OCI-LY7 (cell line): ENCODE data around the gene NEDD9. TPM values are rescaled to one million over a fixed set of nuclear protein-coding genes. Genes with fewer than 3 reads are reported as not detected.

ENCODE experiments used
- BruUV-seq: library from RNA; stranded (reverse); fragments of 400-500 nt; replicated peaks from 2 replicates; lab custom pipeline; 2021; lab: Mats Ljungman, UMichigan
- CTCF ChIA-PET: fragments of 300-600 bp; sonication (Branson Sonifier 250); formaldehyde crosslinking; loops from one replicate; lab custom pipeline; 2022; ENCODE audit warnings: antibody characterized with exemption; ENCODE audit not compliant: unreplicated experiment; lab: Charles Lee
- POLR2A ChIA-PET: fragments of 300-600 bp; sonication (Branson Sonifier 250); formaldehyde crosslinking; loops from one replicate; lab custom pipeline; 2022; ENCODE audit warnings: antibody characterized with exemption; lab: Charles Lee
- DNase-seq: peaks from one replicate; pipeline ENCODE4 v3.0.0-alpha.2; 2015; ENCODE audit warnings: low spot score
- H2AFZ ChIP-seq: fragments of 200-600 bp; sonication (generic), shearing (Covaris generic); 2 replicates; pipeline ENCODE4 v1.6.1; 2014; ENCODE audit warnings: mild to moderate bottlenecking, antibody characterized with exemption, low read length, moderate library complexity
- H3K27ac ChIP-seq: fragments of 200-600 bp; sonication (generic); 2 replicates; pipeline ENCODE4 v1.5.1; 2014; ENCODE audit warnings: mixed run types, low read depth, mild to moderate bottlenecking, moderate library complexity, low read length, inconsistent platforms; ENCODE audit not compliant: poor library complexity, severe bottlenecking
- H3K36me3 ChIP-seq: fragments of 200-600 bp; sonication (generic); 2 replicates; pipeline ENCODE4 v1.6.1; 2014; ENCODE audit warnings: mild to moderate bottlenecking, antibody characterized with exemption, low read length, moderate library complexity, mixed read lengths; ENCODE audit not compliant: insufficient read depth
- H3K4me1 ChIP-seq: fragments of 200-600 bp; sonication (generic); 2 replicates; pipeline ENCODE4 v1.5.1; 2014; ENCODE audit warnings: mild to moderate bottlenecking, low read length; ENCODE audit not compliant: insufficient read depth, poor library complexity, severe bottlenecking
- H3K4me2 ChIP-seq: fragments of 200-600 bp; sonication (generic); 2 replicates; pipeline ENCODE4 v1.6.1; 2014; ENCODE audit warnings: mild to moderate bottlenecking, low read length
- H3K4me3 ChIP-seq: fragments of 200-600 bp; sonication (generic); 2 replicates; pipeline ENCODE4 v1.5.1; 2014; ENCODE audit warnings: mild to moderate bottlenecking, low read depth, low read length; ENCODE audit not compliant: poor library complexity, severe bottlenecking
- H3K79me2 ChIP-seq: fragments of 200-600 bp; sonication (generic); 2 replicates; pipeline ENCODE4 v1.6.1; 2016; ENCODE audit warnings: low read depth, mild to moderate bottlenecking, low read length, moderate library complexity, mixed read lengths; ENCODE audit not compliant: insufficient read depth
- H3K9me2 ChIP-seq: fragments of 200-600 bp; sonication (generic); 2 replicates; pipeline ENCODE4 v1.6.1; 2016; ENCODE audit warnings: mild to moderate bottlenecking, low read length, mixed read lengths; ENCODE audit not compliant: insufficient read depth
- H3K9me3 ChIP-seq: fragments of 200-600 bp; sonication (generic); 2 replicates; pipeline ENCODE4 v1.6.1; 2014; ENCODE audit warnings: mild to moderate bottlenecking, mixed run types, low read length, mixed read lengths
- H4K20me1 ChIP-seq: fragments of 200-600 bp; sonication (generic); 2 replicates; pipeline ENCODE4 v1.6.1; 2014; ENCODE audit warnings: mild to moderate bottlenecking, antibody characterized with exemption, low read length, moderate library complexity, mixed read lengths; ENCODE audit not compliant: insufficient read depth
- CTCF ChIP-seq: fragments of 200-600 bp; sonication (generic); conservative IDR thresholded peaks from 2 replicates; pipeline ENCODE4 v1.5.1; 2014; ENCODE audit warnings: mild to moderate bottlenecking, antibody characterized with exemption, low read length, moderate library complexity, mixed read lengths
- EZH2phosphoT487 ChIP-seq: fragments of 200-600 bp; sonication (generic); IDR thresholded peaks from 2 replicates; pipeline ENCODE4 v1.6.1; 2018; ENCODE audit warnings: low read depth, borderline replicate concordance, mild to moderate bottlenecking, mixed run types, antibody characterized with exemption, low read length, moderate library complexity, mixed read lengths
- intact Hi-C: fragments of 100-400 bp; cut with micrococcal nuclease; formaldehyde crosslinking; loops from one replicate; pipeline ENCODE4 v1.10.0; 2022; ENCODE audit not compliant: unreplicated experiment
- total RNA-seq, 2 experiments: library from RNA; depleted of rRNA in 1 of 2; stranded (reverse); fragments of >200 nt in 1 of 2; shearing (Covaris generic) in 1 of 2; gene quantifications; 2 replicates each; pipeline ENCODE4 v1.2.3, GENCODE V29; 2014 to 2022

The NEDD9 gene
- total RNA-seq, 2 experiments from 2014 or later = 13.0 to 41.6 TPM

- DNase-seq = no peak
- ChIA-PET POLR2A (no interaction called here), CTCF (no interaction called here)
- Histone ChIP-seq H3K4me3 (no peak overlapping the region), H3K9me3 (no peaks in the 10 kb centered on the region), H3K36me3 (no peaks in the 10 kb centered on the region), H3K4me1 (no peaks in the 10 kb centered on the region), H4K20me1 (no peaks in the 10 kb centered on the region), H3K4me2 (no peak overlapping the region), H3K27ac (no peak overlapping the region), H2AFZ (no peak overlapping the region), H3K9me2 (no peaks in the 10 kb centered on the region), H3K79me2 (no peaks in the 10 kb centered on the region)
- BruUV-seq = no TSS peak
- TF ChIP-seq EZH2phosphoT487 (no peak), CTCF (no peak)
- intact Hi-C loops = no loop called here
Measured at GRCh38 chr6:11204794-11205366, 27.6 kb downstream of the NEDD9 start.

- DNase-seq = no peak
- CTCF ChIA-PET = no interaction called here
- H2AFZ ChIP-seq = no peak overlapping the region
- TF ChIP-seq EZH2phosphoT487 = no peak
- no peak for TF ChIP-seq CTCF
- POLR2A ChIA-PET = interaction anchor here (0.6 kb wide), 1 partner anchor 32 kb away, joined by 3 read pairs; no protein-coding TSS in a partner anchor
- H3K9me2 ChIP-seq = no peaks in the 10 kb centered on the region
- H3K4me1 ChIP-seq = no peaks in the 10 kb centered on the region
- H3K4me2 ChIP-seq = no peak overlapping the region
- BruUV-seq = no TSS peak
- no peak overlapping the region for H3K27ac ChIP-seq
- H3K9me3 ChIP-seq = no peaks in the 10 kb centered on the region
- no peak overlapping the region for H3K4me3 ChIP-seq
- no peaks in the 10 kb centered on the region for H3K79me2 ChIP-seq
- intact Hi-C loops = no loop called here
- H3K36me3 ChIP-seq = no peaks in the 10 kb centered on the region
- H4K20me1 ChIP-seq = no peaks in the 10 kb centered on the region
Measured at GRCh38 chr6:11204005-11204399, 28.5 kb downstream of the NEDD9 start.

- intact Hi-C loops = no loop called here
- Histone ChIP-seq H3K27ac (no peak overlapping the region), H3K4me3 (no peak overlapping the region), H3K9me2 (no peaks in the 10 kb centered on the region), H3K79me2 (no peaks in the 10 kb centered on the region), H3K4me2 (no peak overlapping the region), H3K9me3 (no peaks in the 10 kb centered on the region), H2AFZ (no peak overlapping the region), H3K4me1 (no peaks in the 10 kb centered on the region), H4K20me1 (no peaks in the 10 kb centered on the region), H3K36me3 (no peaks in the 10 kb centered on the region)
- CTCF ChIA-PET = no interaction called here
- POLR2A ChIA-PET = interaction anchor here (0.6 kb wide), 1 partner anchor 32 kb away, joined by 3 read pairs; no protein-coding TSS in a partner anchor
- no peak for DNase-seq
- BruUV-seq = no TSS peak
- TF ChIP-seq CTCF = no peak
- no peak for TF ChIP-seq EZH2phosphoT487
Measured at GRCh38 chr6:11203306-11204004, 29.0 kb downstream of the NEDD9 start.
